Astrocyte (in vitro differentiated cells and primary cell): Measurements from ENCODE around the gene MAP1A.

Experiments
- CTCF ChIP-seq: IDR thresholded peaks from 2 replicates; pipeline ENCODE4 v1.5.1; 2011; ENCODE audit warnings: low read depth, mild to moderate bottlenecking, inconsistent platforms, low read length, moderate library complexity; ENCODE audit not compliant: insufficient read depth
- EZH2 ChIP-seq: IDR thresholded peaks from 2 replicates; pipeline ENCODE4 v1.6.1; 2012; ENCODE audit warnings: mild to moderate bottlenecking, low read length, inconsistent platforms; ENCODE audit not compliant: insufficient read depth

GRCh38 chr15:43541785-43542184 is 24.4 kb downstream of the MAP1A start:
- TF ChIP-seq CTCF (no peak), EZH2 (no peak)
